Endothelial cell of umbilical vein (primary cell): ENCODE results near the gene MDP1. TPM values are rescaled to one million over a fixed set of nuclear protein-coding genes. Genes with fewer than 3 reads are reported as not detected.

Experiments
- BruUV-seq: library from RNA; stranded (reverse); fragments of 400-500 nt; replicated peaks from 2 replicates; lab custom pipeline; 2021; lab: Mats Ljungman, UMichigan
- CTCF ChIA-PET: fragments of 300-600, 350-600 bp; sonication (Branson Sonifier 250); formaldehyde crosslinking; loops from one replicate; lab custom pipeline; 2021; ENCODE audit warnings: antibody characterized with exemption, inconsistent platforms; lab: Charles Lee
- POLR2A ChIA-PET: fragments of 300-600, 350-600 bp; sonication (Branson Sonifier 250); formaldehyde crosslinking; loops from one replicate; lab custom pipeline; 2021; ENCODE audit warnings: antibody characterized with exemption, inconsistent platforms; lab: Charles Lee
- DNase-seq: peaks from one replicate; pipeline ENCODE4 v3.0.0-alpha.2; 2011; ENCODE audit warnings: low read depth, low spot score
- FAIRE-seq: peaks from 2 replicates; lab custom pipeline; 2011; peaks lifted over from hg19 to GRCh38; lab: Jason Lieb, UNC
- H2AFZ ChIP-seq: 2 replicates; pipeline ENCODE4 v1.6.0; 2012; ENCODE audit warnings: low read depth, low read length, control low read depth, inconsistent platforms
- H3K27ac ChIP-seq: 2 replicates; pipeline ENCODE4 v1.5.1; 2011; ENCODE audit warnings: low read depth, mild to moderate bottlenecking, control low read depth, low read length, moderate library complexity; ENCODE audit not compliant: insufficient read depth
- H3K27me3 ChIP-seq, 2 experiments: 2 replicates each; pipeline versions ENCODE4 v1.6.0 to v1.6.1; 2011; ENCODE audit warnings: low read length in 2 of 2, mixed read lengths in 1 of 2; ENCODE audit not compliant: control insufficient read depth in 2 of 2, insufficient read depth in 2 of 2
- H3K36me3 ChIP-seq, 2 experiments: 2 replicates in 1 of 2; 3 replicates in 1 of 2; pipeline ENCODE4 v1.5.1; 2011; ENCODE audit warnings: low read length in 2 of 2, mild to moderate bottlenecking in 1 of 2, moderate library complexity in 1 of 2; ENCODE audit not compliant: control insufficient read depth in 2 of 2, insufficient read depth in 2 of 2; ENCODE audit errors: extremely low read depth in 1 of 2
- H3K4me1 ChIP-seq: 3 replicates; pipeline ENCODE4 v1.5.1; 2011; ENCODE audit warnings: mild to moderate bottlenecking, low read length; ENCODE audit not compliant: control insufficient read depth, insufficient read depth; ENCODE audit errors: extremely low read depth
- H3K4me2 ChIP-seq: 2 replicates; pipeline ENCODE4 v1.6.1; 2011; ENCODE audit warnings: low read length, control low read depth, mixed read lengths; ENCODE audit not compliant: insufficient read depth
- H3K4me3 ChIP-seq, 3 experiments: fragments of 200-600 bp in 1 of 3; sonication (generic), shearing (Covaris generic) in 1 of 3; replicated peaks in 1 of 3; 2 replicates each; pipeline ENCODE4 v1.5.1; 2011 to 2016; ENCODE audit warnings: control low read depth in 3 of 3, low read length in 3 of 3, mild to moderate bottlenecking in 2 of 3, inconsistent platforms in 1 of 3, low read depth in 1 of 3, moderate library complexity in 1 of 3; ENCODE audit not compliant: insufficient read depth in 1 of 3
- H3K79me2 ChIP-seq: 2 replicates; pipeline ENCODE4 v1.6.0; 2012; ENCODE audit warnings: low read length, inconsistent platforms; ENCODE audit not compliant: control insufficient read depth, insufficient read depth
- H3K9ac ChIP-seq: replicated peaks from 2 replicates; pipeline ENCODE3; 2011; ENCODE audit warnings: low read length, control low read depth; ENCODE audit not compliant: insufficient read depth; ENCODE audit errors: extremely low read depth
- H3K9me1 ChIP-seq: replicated peaks from 3 replicates; pipeline ENCODE4 v1.6.0; 2011; ENCODE audit warnings: mild to moderate bottlenecking, low read length; ENCODE audit not compliant: control insufficient read depth, insufficient read depth; ENCODE audit errors: extremely low read depth
- H3K9me3 ChIP-seq: replicated peaks from 2 replicates; pipeline ENCODE4 v1.5.1; 2012; ENCODE audit warnings: low read length, inconsistent platforms; ENCODE audit not compliant: control insufficient read depth, insufficient read depth
- H4K20me1 ChIP-seq: replicated peaks from 2 replicates; pipeline ENCODE3; 2011; ENCODE audit warnings: mild to moderate bottlenecking, low read length; ENCODE audit not compliant: control insufficient read depth, insufficient read depth; ENCODE audit errors: extremely low read depth
- EZH2 ChIP-seq: IDR thresholded peaks from 2 replicates; pipeline ENCODE4 v1.6.1; 2012; ENCODE audit warnings: borderline replicate concordance, low read depth, mild to moderate bottlenecking, moderate library complexity, low read length, inconsistent platforms; ENCODE audit not compliant: severe bottlenecking
- FOS ChIP-seq: IDR thresholded peaks from 2 replicates; pipeline ENCODE4 v1.6.1; 2011; ENCODE audit warnings: mild to moderate bottlenecking, low read length, moderate library complexity, borderline replicate concordance; ENCODE audit not compliant: insufficient read depth
- GATA2 ChIP-seq: IDR thresholded peaks from 2 replicates; pipeline ENCODE4 v1.7.0; 2011; ENCODE audit warnings: low read depth, mild to moderate bottlenecking, moderate library complexity, mixed read lengths, low read length; ENCODE audit not compliant: insufficient read length, insufficient read depth
- JUN ChIP-seq: IDR thresholded peaks from 2 replicates; pipeline ENCODE4 v1.6.1; 2011; ENCODE audit warnings: borderline replicate concordance, low read depth; ENCODE audit not compliant: insufficient read length, insufficient read depth
- MYC ChIP-seq: IDR thresholded peaks from one replicate; pipeline ENCODE4 v1.6.1; 2011; ENCODE audit warnings: mild to moderate bottlenecking, low read depth, low read length
- POLR2A ChIP-seq: IDR thresholded peaks from 2 replicates; pipeline ENCODE4 v1.6.1; 2012; ENCODE audit warnings: low read depth, mild to moderate bottlenecking, control low read depth, low read length
- POLR2AphosphoS5 ChIP-seq: IDR thresholded peaks from 2 replicates; pipeline ENCODE4 v1.6.1; 2012; ENCODE audit warnings: low read depth, mild to moderate bottlenecking, control low read depth, low read length, moderate library complexity; ENCODE audit not compliant: insufficient read depth
- dilution Hi-C: fragments of 300-500 bp; cut with MboI; formaldehyde crosslinking; loops from one replicate; pipeline ENCODE4 v1.15.0; 2019; ENCODE audit warnings: low sequenced_read_pairs; ENCODE audit not compliant: extremely low pct_ligation_motif_present
- intact Hi-C: fragments of 100-400 bp; cut with micrococcal nuclease; formaldehyde crosslinking; loops from one replicate; pipeline ENCODE4 v1.10.0; 2022
- polyA plus RNA-seq, 4 experiments: library from polyadenylated mRNA; depleted of rRNA in 3 of 4; stranded (reverse) in 3 of 4; unstranded in 1 of 4; fragments of >200 nt; gene quantifications; 2 replicates each; pipeline versions ENCODE4 v1.2.1 to v1.2.3, GENCODE V29; 2011 to 2012; ENCODE audit warnings: missing spikeins in 1 of 4
- total RNA-seq: library from RNA; stranded (reverse); gene quantifications from 2 replicates; pipeline ENCODE4 v1.2.3, GENCODE V29; 2021
- TF ChIP-seq, protein P1 (sequence below): IDR thresholded peaks from 2 replicates; pipeline ENCODE4 v1.6.1; 2011; ENCODE audit not compliant: insufficient read depth, insufficient read length
- TF ChIP-seq, protein P2 (sequence below), 2 donors: IDR thresholded peaks; 1 replicate in 1 of 2; 2 replicates in 1 of 2; pipeline ENCODE4 v1.5.1; 2011; ENCODE audit warnings: low read length in 2 of 2, mild to moderate bottlenecking in 2 of 2, moderate library complexity in 2 of 2, control low read depth in 1 of 2, inconsistent platforms in 1 of 2, low read depth in 1 of 2; ENCODE audit not compliant: insufficient read depth in 1 of 2; ENCODE audit errors: extremely low read depth in 1 of 2

The MDP1 gene
- total and polyA plus RNA-seq, 2 donors (not counting 3 experiments of a cell fraction or from before 2014, with no cell fraction given) = 8.1 to 22.7 TPM

DNA sequence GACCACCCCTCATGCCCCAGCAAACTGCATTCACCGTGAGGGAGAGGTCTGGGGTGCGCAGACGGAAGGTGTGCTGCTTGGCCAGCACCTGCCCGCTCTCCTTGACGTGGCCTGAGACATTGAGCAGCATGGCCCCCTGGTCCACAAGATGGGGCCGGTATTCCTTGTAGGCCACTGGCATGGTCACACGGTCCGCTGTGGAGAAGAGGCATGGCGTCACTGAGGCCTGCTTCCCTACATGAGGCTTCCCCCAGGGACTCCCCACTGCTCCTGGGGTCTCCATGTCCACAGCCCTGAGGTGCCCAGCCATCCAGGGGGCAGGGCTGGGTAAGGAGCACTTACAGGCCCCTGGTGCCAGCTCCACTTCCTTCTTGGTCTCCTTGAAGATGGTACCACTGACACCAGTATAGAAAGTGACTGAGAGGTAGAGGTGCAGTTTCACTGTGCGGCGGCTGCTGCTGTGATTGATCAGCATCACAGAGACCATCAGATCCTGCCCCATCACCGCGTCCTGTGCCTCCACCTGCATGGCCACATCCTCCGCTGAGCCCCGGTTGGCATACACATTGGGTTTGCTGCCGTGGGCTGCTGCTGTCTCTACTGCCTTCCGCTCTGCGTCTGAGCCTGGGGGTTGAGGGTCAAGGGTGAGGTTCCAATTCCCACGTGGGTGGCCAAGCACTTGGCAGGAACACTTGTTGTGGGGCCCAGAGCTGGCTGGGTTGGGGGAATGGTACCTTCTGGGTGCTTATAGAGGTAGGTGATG is 38.9 kb upstream of the MDP1 start:
- Histone ChIP-seq H3K36me3 (peaks cover 0 to 3% of the 10 kb centered on the region in 2 experiments), H3K4me1 (no peaks in the 10 kb centered on the region), H2AFZ (no peak overlapping the region), H3K27me3 (no peaks in the 10 kb centered on the region), H3K4me3 (no peak overlapping the region), H3K4me2 (no peak overlapping the region), H3K9me3 (no peaks in the 10 kb centered on the region), H4K20me1 (no peaks in the 10 kb centered on the region), H3K79me2 (no peaks in the 10 kb centered on the region), H3K9me1 (no peaks in the 10 kb centered on the region), H3K27ac (no peak overlapping the region), H3K9ac (no peak overlapping the region)
- intact Hi-C loops (no loop called here), dilution Hi-C loops (no loop called here)
- CTCF ChIA-PET = interaction anchor here (1.0 kb wide), 1 partner anchor 42 kb away, joined by 4 read pairs; no protein-coding TSS in a partner anchor
- TF ChIP-seq FOS = no peak
- TF ChIP-seq JUN = no peak
- TF ChIP-seq MYC = no peak
- BruUV-seq = no TSS peak
- no peak for FAIRE-seq
- no peak for DNase-seq
- POLR2A ChIA-PET = no interaction called here

DNA sequence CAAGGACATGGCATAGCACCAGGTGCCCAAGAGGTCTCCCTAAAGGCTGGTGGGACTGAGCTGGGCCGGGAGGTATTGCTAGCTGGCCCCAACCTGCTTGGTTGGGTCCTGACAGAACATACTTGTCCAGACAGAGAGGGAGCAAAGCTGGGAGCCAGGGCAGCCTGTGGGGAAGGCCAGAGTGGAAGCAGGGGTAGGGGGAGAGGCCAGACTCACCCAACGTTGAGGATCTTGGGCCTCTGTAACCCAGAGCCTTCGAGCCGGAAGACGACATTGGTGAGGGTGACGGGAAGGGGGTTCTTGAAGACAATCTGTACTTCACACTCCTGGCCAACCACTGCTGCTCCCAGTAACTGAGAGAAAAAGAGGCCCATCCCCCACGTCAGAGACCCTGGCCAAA is 38.1 kb upstream of the MDP1 start:
- dilution Hi-C loops = no loop called here
- no peak for FAIRE-seq
- CTCF ChIA-PET = no interaction called here

More for the DNA sequence above, 38.1 kb upstream of the MDP1 start:
- no peaks in the 10 kb centered on the region for H3K79me2 ChIP-seq
- no peak overlapping the region for H3K27ac ChIP-seq
- peaks cover 0 to 3% of the 10 kb centered on the region in 2 experiments for H3K36me3 ChIP-seq
- intact Hi-C loops = no loop called here
- H4K20me1 ChIP-seq = no peaks in the 10 kb centered on the region
- no peaks in the 10 kb centered on the region for H3K4me1 ChIP-seq
- H3K4me2 ChIP-seq = no peak overlapping the region
- no peak overlapping the region for H3K4me3 ChIP-seq
- TF ChIP-seq GATA2 (no peak), MYC (no peak), JUN (no peak), EZH2 (no peak), POLR2AphosphoS5 (no peak), POLR2A (no peak), FOS (no peak)
- TF ChIP-seq, protein P1, sequence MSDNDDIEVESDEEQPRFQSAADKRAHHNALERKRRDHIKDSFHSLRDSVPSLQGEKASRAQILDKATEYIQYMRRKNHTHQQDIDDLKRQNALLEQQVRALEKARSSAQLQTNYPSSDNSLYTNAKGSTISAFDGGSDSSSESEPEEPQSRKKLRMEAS = no peak
- TF ChIP-seq, protein P2, sequence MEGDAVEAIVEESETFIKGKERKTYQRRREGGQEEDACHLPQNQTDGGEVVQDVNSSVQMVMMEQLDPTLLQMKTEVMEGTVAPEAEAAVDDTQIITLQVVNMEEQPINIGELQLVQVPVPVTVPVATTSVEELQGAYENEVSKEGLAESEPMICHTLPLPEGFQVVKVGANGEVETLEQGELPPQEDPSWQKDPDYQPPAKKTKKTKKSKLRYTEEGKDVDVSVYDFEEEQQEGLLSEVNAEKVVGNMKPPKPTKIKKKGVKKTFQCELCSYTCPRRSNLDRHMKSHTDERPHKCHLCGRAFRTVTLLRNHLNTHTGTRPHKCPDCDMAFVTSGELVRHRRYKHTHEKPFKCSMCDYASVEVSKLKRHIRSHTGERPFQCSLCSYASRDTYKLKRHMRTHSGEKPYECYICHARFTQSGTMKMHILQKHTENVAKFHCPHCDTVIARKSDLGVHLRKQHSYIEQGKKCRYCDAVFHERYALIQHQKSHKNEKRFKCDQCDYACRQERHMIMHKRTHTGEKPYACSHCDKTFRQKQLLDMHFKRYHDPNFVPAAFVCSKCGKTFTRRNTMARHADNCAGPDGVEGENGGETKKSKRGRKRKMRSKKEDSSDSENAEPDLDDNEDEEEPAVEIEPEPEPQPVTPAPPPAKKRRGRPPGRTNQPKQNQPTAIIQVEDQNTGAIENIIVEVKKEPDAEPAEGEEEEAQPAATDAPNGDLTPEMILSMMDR (IDR thresholded peaks at IDR 0.05; ENCODE audit: extremely low read depth in 1 of 2, insufficient read depth in 1 of 2, low read depth in 1 of 2, low read length in 2 of 2) = no peak
- H3K9ac ChIP-seq = no peak overlapping the region
- H3K9me1 ChIP-seq = no peaks in the 10 kb centered on the region
- BruUV-seq = no TSS peak
- POLR2A ChIA-PET = interaction anchor here (1.0 kb wide), 1 partner anchor 13 kb away, joined by 3 read pairs; no protein-coding TSS in a partner anchor
- H3K27me3 ChIP-seq = no peaks in the 10 kb centered on the region
- no peak overlapping the region for H2AFZ ChIP-seq
- DNase-seq = no peak
- H3K9me3 ChIP-seq = no peaks in the 10 kb centered on the region
